MG63 (cell line): ENCODE data around the gene PDIA6. TPM values are rescaled to one million over a fixed set of nuclear protein-coding genes. Genes with fewer than 3 reads are reported as not detected.
"Not testable (repeated sequence)": the region's sequence is repeated elsewhere in the genome, so short reads cannot be mapped to it uniquely, and the experiment has no call there.

Experiments
- DNase-seq: peaks from one replicate; pipeline ENCODE4 v3.0.0-alpha.2; 2020
- H3K27me3 ChIP-seq: fragments of 250-450 bp; sonication (Bioruptor Pico); 2 replicates; pipeline ENCODE4 v1.5.1; 2020; ENCODE audit warnings: mild to moderate bottlenecking, moderate library complexity
- H3K36me3 ChIP-seq: fragments of 250-450 bp; sonication (Bioruptor Pico); 2 replicates; pipeline ENCODE4 v1.5.1; 2020; ENCODE audit warnings: mild to moderate bottlenecking, moderate library complexity
- H3K4me3 ChIP-seq: fragments of 250-450 bp; sonication (Bioruptor Pico); 2 replicates; pipeline ENCODE4 v1.5.1; 2020; ENCODE audit warnings: mild to moderate bottlenecking, moderate library complexity
- H3K9me3 ChIP-seq: fragments of 250-450 bp; sonication (Bioruptor Pico); 2 replicates; pipeline ENCODE4 v1.5.1; 2020; ENCODE audit warnings: mild to moderate bottlenecking, moderate library complexity
- total RNA-seq: library from RNA; depleted of rRNA; stranded (reverse); fragments of >200 nt; shearing (Covaris generic); gene quantifications from 2 replicates; pipeline ENCODE4 v1.2.3, GENCODE V29; 2014; ENCODE audit warnings: low replicate concordance

Gene PDIA6
- total RNA-seq, 1 experiment from 2014 or later, result 548 TPM

GRCh38 chr2:10819714-10820314 is 7.2 kb upstream of the PDIA6 start:
- H3K4me3 ChIP-seq, result no peak overlapping the region
- DNase-seq, result no peak
- H3K36me3 ChIP-seq, result no peaks in the 10 kb centered on the region
- H3K9me3 ChIP-seq, result no peaks in the 10 kb centered on the region
- no peaks in the 10 kb centered on the region for H3K27me3 ChIP-seq

- Histone ChIP-seq H3K36me3 (no peaks in the 10 kb centered on the region), H3K27me3 (no peaks in the 10 kb centered on the region), H3K4me3 (no peak overlapping the region), H3K9me3 (no peaks in the 10 kb centered on the region)
- DNase-seq, result no peak
Measured at GRCh38 chr2:10818984-10819383, 6.4 kb upstream of the PDIA6 start.

- H3K9me3 ChIP-seq, H3K27me3 ChIP-seq: not testable (repeated sequence)
Measured at GRCh38 chr2:10818305-10818704, 5.7 kb upstream of the PDIA6 start.

GRCh38 chr2:10817413-10817812 is 4.8 kb upstream of the PDIA6 start:
- Histone ChIP-seq H3K27me3 (no peaks in the 10 kb centered on the region), H3K9me3 (no peaks in the 10 kb centered on the region), H3K36me3 (no peaks in the 10 kb centered on the region), H3K4me3 (no peak overlapping the region)
- peak; percentile 45 for DNase-seq

More at GRCh38 chr2:10818305-10818704, 5.7 kb upstream of the PDIA6 start:
- DNase-seq, H3K36me3 ChIP-seq, H3K4me3 ChIP-seq: not testable (repeated sequence)

- no peaks in the 10 kb centered on the region for H3K27me3 ChIP-seq
- peaks cover 14% of the 10 kb centered on the region for H3K36me3 ChIP-seq
- no peak overlapping the region for H3K4me3 ChIP-seq
- no peak for DNase-seq
- no peaks in the 10 kb centered on the region for H3K9me3 ChIP-seq
Measured at GRCh38 chr2:10814571-10815331, 2.2 kb upstream of the PDIA6 start.

GRCh38 chr2:10814142-10814541 is 1.6 kb upstream of the PDIA6 start:
- Histone ChIP-seq H3K4me3 (no peak overlapping the region), H3K9me3 (no peaks in the 10 kb centered on the region), H3K36me3 (peaks cover 17% of the 10 kb centered on the region), H3K27me3 (no peaks in the 10 kb centered on the region)
- DNase-seq, result no peak

- H3K4me3 ChIP-seq, result peak overlapping the region; percentile 91
- H3K27me3 ChIP-seq, DNase-seq, H3K9me3 ChIP-seq: not testable (repeated sequence)
- peaks cover 24% of the 10 kb centered on the region for H3K36me3 ChIP-seq
Measured at GRCh38 chr2:10813163-10814138, 866 bp upstream of the PDIA6 start.

GRCh38 chr2:10811517-10811916 is 1.1 kb downstream of the PDIA6 start:
- Histone ChIP-seq H3K9me3 (no peaks in the 10 kb centered on the region), H3K4me3 (peak overlapping the region; percentile 91), H3K27me3 (no peaks in the 10 kb centered on the region), H3K36me3 (peaks cover 39% of the 10 kb centered on the region)
- no peak for DNase-seq

GRCh38 chr2:10810202-10811161 is 2.1 kb downstream of the PDIA6 start:
- peak overlapping the region; percentile 91 for H3K4me3 ChIP-seq
- DNase-seq, result no peak
- no peaks in the 10 kb centered on the region for H3K27me3 ChIP-seq
- H3K9me3 ChIP-seq, result no peaks in the 10 kb centered on the region
- H3K36me3 ChIP-seq, result peaks cover 39% of the 10 kb centered on the region

- no peaks in the 10 kb centered on the region for H3K9me3 ChIP-seq
- no peak for DNase-seq
Measured at GRCh38 chr2:10806543-10806942, 6.0 kb downstream of the PDIA6 start.

GRCh38 chr2:10805990-10806389 is 6.6 kb downstream of the PDIA6 start:
- DNase-seq, H3K27me3 ChIP-seq, H3K9me3 ChIP-seq, H3K4me3 ChIP-seq: not testable (repeated sequence)
- H3K36me3 ChIP-seq, result peaks cover 57% of the 10 kb centered on the region

More at GRCh38 chr2:10806543-10806942, 6.0 kb downstream of the PDIA6 start:
- no peak overlapping the region for H3K4me3 ChIP-seq
- no peaks in the 10 kb centered on the region for H3K27me3 ChIP-seq
- H3K36me3 ChIP-seq, result peaks cover 54% of the 10 kb centered on the region

GRCh38 chr2:10802657-10803056 is 9.9 kb downstream of the PDIA6 start:
- DNase-seq, result no peak
- no peak overlapping the region for H3K4me3 ChIP-seq
- no peaks in the 10 kb centered on the region for H3K27me3 ChIP-seq
- no peaks in the 10 kb centered on the region for H3K9me3 ChIP-seq
- peaks cover 56% of the 10 kb centered on the region for H3K36me3 ChIP-seq

GRCh38 chr2:10800163-10800562 is 12.4 kb downstream of the PDIA6 start:
- peaks cover 69% of the 10 kb centered on the region for H3K36me3 ChIP-seq
- H3K9me3 ChIP-seq, result no peaks in the 10 kb centered on the region
- DNase-seq, result no peak
- no peak overlapping the region for H3K4me3 ChIP-seq
- no peaks in the 10 kb centered on the region for H3K27me3 ChIP-seq

GRCh38 chr2:10798783-10799182 is 13.8 kb downstream of the PDIA6 start:
- Histone ChIP-seq H3K4me3 (no peak overlapping the region), H3K9me3 (no peaks in the 10 kb centered on the region), H3K27me3 (no peaks in the 10 kb centered on the region), H3K36me3 (peaks cover 74% of the 10 kb centered on the region)
- no peak for DNase-seq

- peaks cover 83% of the 10 kb centered on the region for H3K36me3 ChIP-seq
- no peaks in the 10 kb centered on the region for H3K9me3 ChIP-seq
- H3K27me3 ChIP-seq, result no peaks in the 10 kb centered on the region
- H3K4me3 ChIP-seq, result no peak overlapping the region
- DNase-seq, result no peak
Measured at GRCh38 chr2:10796703-10797102, 15.9 kb downstream of the PDIA6 start.

GRCh38 chr2:10795508-10796046 is 17.0 kb downstream of the PDIA6 start:
- H3K4me3 ChIP-seq, result no peak overlapping the region
- H3K27me3 ChIP-seq, result no peaks in the 10 kb centered on the region
- DNase-seq, result no peak
- no peaks in the 10 kb centered on the region for H3K9me3 ChIP-seq
- H3K36me3 ChIP-seq, result peaks cover 82% of the 10 kb centered on the region
